Measurements from ENCODE around the gene RAB10.

- TF ChIP-seq CTCF (IDR thresholded peaks at IDR 0.05; ENCODE audit: poor library complexity) (no peak), EZH2 (IDR thresholded peaks at IDR 0.05; ENCODE audit: borderline replicate concordance) (no peak)
Observed at GRCh38 chr2:25996844-25997243, 37.0 kb upstream of the RAB10 start.

All from hepatocyte (in vitro differentiated cells).